Lung (tissue), 12 donors: ENCODE measurements around the gene IGIP. TPM values are rescaled to one million over a fixed set of nuclear protein-coding genes. Genes with fewer than 3 reads are reported as not detected.

Source experiments
- ATAC-seq: fragments of 200-7000 bp; cut with Tn5 transposase; one replicate; pipeline ENCODE4 v1.9.1; 2020; ENCODE audit warnings: moderate number of reproducible peaks; ENCODE audit not compliant: insufficient read depth, low FRiP score
- DNase-seq, 3 donors: peaks; one replicate each; pipeline ENCODE4 v3.0.0-alpha.2; 2013 to 2017
- H3K27ac ChIP-seq, 2 donors: one replicate each; pipeline ENCODE4 v1.5.1; 2013; ENCODE audit warnings: mild to moderate bottlenecking in 2 of 2, moderate library complexity in 2 of 2, control low read depth in 1 of 2, inconsistent platforms in 1 of 2, low read depth in 1 of 2, low read length in 1 of 2
- H3K27me3 ChIP-seq, 3 donors: one replicate each; pipeline ENCODE4 v1.5.1; 2013; ENCODE audit warnings: low read length in 2 of 3; ENCODE audit not compliant: control insufficient read depth in 3 of 3, insufficient read depth in 3 of 3
- H3K36me3 ChIP-seq, 4 donors: one replicate each; pipeline ENCODE4 v1.5.1; 2013; ENCODE audit warnings: low read length in 4 of 4, mild to moderate bottlenecking in 1 of 4, moderate library complexity in 1 of 4; ENCODE audit not compliant: control insufficient read depth in 4 of 4, insufficient read depth in 4 of 4
- H3K4me1 ChIP-seq, 5 donors: one replicate each; pipeline ENCODE4 v1.5.1; 2013; ENCODE audit warnings: low read length in 5 of 5, mild to moderate bottlenecking in 2 of 5, moderate library complexity in 1 of 5; ENCODE audit not compliant: control insufficient read depth in 5 of 5, insufficient read depth in 5 of 5
- H3K4me3 ChIP-seq: one replicate; pipeline ENCODE4 v1.5.1; 2013; ENCODE audit warnings: mild to moderate bottlenecking, control low read depth, moderate library complexity
- H3K9ac ChIP-seq, 2 donors: one replicate each; pipeline ENCODE4 v1.5.1; 2013; ENCODE audit warnings: low read length in 2 of 2, control low read depth in 1 of 2; ENCODE audit not compliant: insufficient read depth in 1 of 2
- H3K9me3 ChIP-seq, 4 donors: one replicate each; pipeline ENCODE4 v1.5.1; 2013; ENCODE audit warnings: low read length in 3 of 4, mild to moderate bottlenecking in 1 of 4, moderate library complexity in 1 of 4; ENCODE audit not compliant: control insufficient read depth in 4 of 4, insufficient read depth in 3 of 4
- CTCF ChIP-seq: IDR thresholded peaks from 2 replicates; pipeline ENCODE4 v1.5.1; 2012; ENCODE audit warnings: mild to moderate bottlenecking; ENCODE audit errors: control extremely low read depth, extremely low read depth
- WGBS, 2 donors: extraction: QIAGEN DNeasy Blood & Tissue Kit; methylation state at CpG; one replicate each; pipeline ENCODE4 v1.1.7; 2013; 5-methylcytosine and 5-hydroxymethylcytosine counted together
- polyA plus RNA-seq, 2 donors: library from polyadenylated mRNA; stranded (reverse); fragments of 200-250 nt; gene quantifications; one replicate each; pipeline ENCODE4 v1.2.1, GENCODE V29; 2013
- total RNA-seq, 2 donors: library from RNA; depleted of rRNA in 1 of 2; stranded (reverse); fragments of >200 nt in 1 of 2; gene quantifications; one replicate each; pipeline ENCODE4 v1.2.1, GENCODE V29; 2014 to 2021
- donor health status: control.
- donor health status: control.
- donor health status: Bipolar disorder and iron deficiency.
- donor health status: healthy.
- donor health status: DM: yes; HTN: yes; CAD: no.

IGIP gene
- total and polyA plus RNA-seq, 4 donors = 2.8 to 11.1 (median 7.5) TPM

GRCh38 chr5:140126315-140127012 is 727 bp downstream of the IGIP start:
- ATAC-seq = no peak

GRCh38 chr5:140128376-140128775 is 2.6 kb downstream of the IGIP start:
- DNase-seq (no peak), ATAC-seq (no peak)
- H3K9me3 ChIP-seq = no peaks in the 10 kb centered on the region
- H3K4me1 ChIP-seq = peaks cover 0 to 17% (median 3%) of the 10 kb centered on the region in 5 donors
- H3K27me3 ChIP-seq = peaks cover 0 to 10% (median 0%) of the 10 kb centered on the region in 3 donors
- 96% methylated on average over 5 of the region's 5 CpGs for WGBS, 2 donors
- no peaks in the 10 kb centered on the region for H3K36me3 ChIP-seq
- H3K27ac ChIP-seq = no peak overlapping the region
- H3K9ac ChIP-seq = no peak overlapping the region
- no peak for TF ChIP-seq CTCF
- H3K4me3 ChIP-seq = no peak overlapping the region

More at GRCh38 chr5:140126315-140127012, 727 bp downstream of the IGIP start:
- H3K27me3 ChIP-seq = peaks cover 0 to 10% (median 0%) of the 10 kb centered on the region in 3 donors
- no peak overlapping the region for H3K9ac ChIP-seq
- WGBS, 2 donors = 93% methylated on average over 6 of the region's 6 CpGs
- TF ChIP-seq CTCF = no peak
- H3K4me1 ChIP-seq = peaks cover 0 to 5% (median 0%) of the 10 kb centered on the region in 5 donors
- no peaks in the 10 kb centered on the region for H3K36me3 ChIP-seq
- no peak overlapping the region for H3K27ac ChIP-seq
- no peak for DNase-seq
- no peak overlapping the region for H3K4me3 ChIP-seq
- no peaks in the 10 kb centered on the region for H3K9me3 ChIP-seq

GRCh38 chr5:140130949-140131733 is 5.4 kb downstream of the IGIP start:
- DNase-seq (no peak), ATAC-seq (no peak)
- no peak overlapping the region for H3K27ac ChIP-seq

More at GRCh38 chr5:140130949-140131733, 5.4 kb downstream of the IGIP start:
- H3K9me3 ChIP-seq = no peaks in the 10 kb centered on the region
- H3K27me3 ChIP-seq = peaks cover 0 to 5% (median 0%) of the 10 kb centered on the region in 3 donors
- H3K36me3 ChIP-seq = no peaks in the 10 kb centered on the region
- no peak for TF ChIP-seq CTCF
- peaks cover 0 to 19% (median 3%) of the 10 kb centered on the region in 5 donors for H3K4me1 ChIP-seq
- 74 to 84% methylated on average over 5 of the region's 5 CpGs for WGBS, 2 donors
- H3K4me3 ChIP-seq = no peak overlapping the region
- no peak overlapping the region for H3K9ac ChIP-seq
